ENCODE measurements around the gene PLA2G4B. TPM values are rescaled to one million over a fixed set of nuclear protein-coding genes. Genes with fewer than 3 reads are reported as not detected.

Gene PLA2G4B
- total RNA-seq, 1 experiment from 2014 or later: 11.0 TPM

- DNase-seq (ENCODE audit: low spot score) (peak; percentile 62), ATAC-seq (peak; percentile 74)
- ChIA-PET POLR2A (no interaction called here), CTCF (interaction anchor here (1.1 to 2.5 kb wide), 6 partner anchors 12 to 305 kb away, joined by 3 to 27 read pairs (median 5); partner anchors contain the start of genes JMJD7 and MAPKBP1)
- Mint-ChIP-seq H3K4me3 (no peak overlapping the region), H3K36me3 (no peaks in the 10 kb centered on the region), H3K4me1 (peaks cover 5% of the 10 kb centered on the region), H3K9me3 (no peaks in the 10 kb centered on the region), H3K27ac (no peak overlapping the region; the same call in 1 of the 2 replicates), H3K27me3 (ENCODE audit: low read depth) (no peaks in the 10 kb centered on the region)
- TF ChIP-seq RORB (CRISPR knock-in tag; IDR thresholded peaks at IDR 0.05): no peak
- no peak for TF ChIP-seq ZBTB43 (CRISPR knock-in tag; IDR thresholded peaks at IDR 0.05)
- no peak for TF ChIP-seq AFF4 (CRISPR knock-in tag; IDR thresholded peaks at IDR 0.05; ENCODE audit: borderline replicate concordance)
- TF ChIP-seq, protein P1, sequence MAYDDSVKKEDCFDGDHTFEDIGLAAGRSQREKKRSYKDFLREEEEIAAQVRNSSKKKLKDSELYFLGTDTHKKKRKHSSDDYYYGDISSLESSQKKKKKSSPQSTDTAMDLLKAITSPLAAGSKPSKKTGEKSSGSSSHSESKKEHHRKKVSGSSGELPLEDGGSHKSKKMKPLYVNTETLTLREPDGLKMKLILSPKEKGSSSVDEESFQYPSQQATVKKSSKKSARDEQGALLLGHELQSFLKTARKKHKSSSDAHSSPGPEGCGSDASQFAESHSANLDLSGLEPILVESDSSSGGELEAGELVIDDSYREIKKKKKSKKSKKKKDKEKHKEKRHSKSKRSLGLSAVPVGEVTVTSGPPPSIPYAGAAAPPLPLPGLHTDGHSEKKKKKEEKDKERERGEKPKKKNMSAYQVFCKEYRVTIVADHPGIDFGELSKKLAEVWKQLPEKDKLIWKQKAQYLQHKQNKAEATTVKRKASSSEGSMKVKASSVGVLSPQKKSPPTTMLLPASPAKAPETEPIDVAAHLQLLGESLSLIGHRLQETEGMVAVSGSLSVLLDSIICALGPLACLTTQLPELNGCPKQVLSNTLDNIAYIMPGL (CRISPR knock-in tag; IDR thresholded peaks at IDR 0.05): no peak
- TF ChIP-seq, protein P2, sequence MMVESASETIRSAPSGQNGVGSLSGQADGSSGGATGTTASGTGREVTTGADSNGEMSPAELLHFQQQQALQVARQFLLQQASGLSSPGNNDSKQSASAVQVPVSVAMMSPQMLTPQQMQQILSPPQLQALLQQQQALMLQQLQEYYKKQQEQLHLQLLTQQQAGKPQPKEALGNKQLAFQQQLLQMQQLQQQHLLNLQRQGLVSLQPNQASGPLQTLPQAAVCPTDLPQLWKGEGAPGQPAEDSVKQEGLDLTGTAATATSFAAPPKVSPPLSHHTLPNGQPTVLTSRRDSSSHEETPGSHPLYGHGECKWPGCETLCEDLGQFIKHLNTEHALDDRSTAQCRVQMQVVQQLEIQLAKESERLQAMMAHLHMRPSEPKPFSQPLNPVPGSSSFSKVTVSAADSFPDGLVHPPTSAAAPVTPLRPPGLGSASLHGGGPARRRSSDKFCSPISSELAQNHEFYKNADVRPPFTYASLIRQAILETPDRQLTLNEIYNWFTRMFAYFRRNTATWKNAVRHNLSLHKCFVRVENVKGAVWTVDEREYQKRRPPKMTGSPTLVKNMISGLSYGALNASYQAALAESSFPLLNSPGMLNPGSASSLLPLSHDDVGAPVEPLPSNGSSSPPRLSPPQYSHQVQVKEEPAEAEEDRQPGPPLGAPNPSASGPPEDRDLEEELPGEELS (CRISPR knock-in tag; IDR thresholded peaks at IDR 0.05): 0 out of 2 replicates have a peak, but pooled peaks have one; percentile 34
- TF ChIP-seq ZNF423 (CRISPR knock-in tag; IDR thresholded peaks at IDR 0.05): no peak
- no peak for TF ChIP-seq RELA (CRISPR knock-in tag; IDR thresholded peaks at IDR 0.05; ENCODE audit: borderline replicate concordance)
- TF ChIP-seq ETV6 (CRISPR knock-in tag; IDR thresholded peaks at IDR 0.05): peak; percentile 48; the same call in 1 of the 2 replicates
- 0 out of 2 replicates have a peak, but pooled peaks have one; percentile 23 for TF ChIP-seq TEAD1 (CRISPR knock-in tag; IDR thresholded peaks at IDR 0.05)
- TF ChIP-seq ELF4 (CRISPR knock-in tag; IDR thresholded peaks at IDR 0.05; ENCODE audit: low read depth): no peak
- TF ChIP-seq ZNF425 (CRISPR knock-in tag; conservative IDR thresholded peaks at IDR 0.05): no peak
- TF ChIP-seq ZNF396 (CRISPR knock-in tag; IDR thresholded peaks at IDR 0.05; ENCODE audit: borderline replicate concordance): no peak
- TF ChIP-seq PRDM15 (CRISPR knock-in tag; IDR thresholded peaks at IDR 0.05): peak; percentile 85
- TF ChIP-seq GRHL2 (CRISPR knock-in tag; IDR thresholded peaks at IDR 0.05; ENCODE audit: insufficient replicate concordance, severe bottlenecking): no peak
- TF ChIP-seq, protein P3, sequence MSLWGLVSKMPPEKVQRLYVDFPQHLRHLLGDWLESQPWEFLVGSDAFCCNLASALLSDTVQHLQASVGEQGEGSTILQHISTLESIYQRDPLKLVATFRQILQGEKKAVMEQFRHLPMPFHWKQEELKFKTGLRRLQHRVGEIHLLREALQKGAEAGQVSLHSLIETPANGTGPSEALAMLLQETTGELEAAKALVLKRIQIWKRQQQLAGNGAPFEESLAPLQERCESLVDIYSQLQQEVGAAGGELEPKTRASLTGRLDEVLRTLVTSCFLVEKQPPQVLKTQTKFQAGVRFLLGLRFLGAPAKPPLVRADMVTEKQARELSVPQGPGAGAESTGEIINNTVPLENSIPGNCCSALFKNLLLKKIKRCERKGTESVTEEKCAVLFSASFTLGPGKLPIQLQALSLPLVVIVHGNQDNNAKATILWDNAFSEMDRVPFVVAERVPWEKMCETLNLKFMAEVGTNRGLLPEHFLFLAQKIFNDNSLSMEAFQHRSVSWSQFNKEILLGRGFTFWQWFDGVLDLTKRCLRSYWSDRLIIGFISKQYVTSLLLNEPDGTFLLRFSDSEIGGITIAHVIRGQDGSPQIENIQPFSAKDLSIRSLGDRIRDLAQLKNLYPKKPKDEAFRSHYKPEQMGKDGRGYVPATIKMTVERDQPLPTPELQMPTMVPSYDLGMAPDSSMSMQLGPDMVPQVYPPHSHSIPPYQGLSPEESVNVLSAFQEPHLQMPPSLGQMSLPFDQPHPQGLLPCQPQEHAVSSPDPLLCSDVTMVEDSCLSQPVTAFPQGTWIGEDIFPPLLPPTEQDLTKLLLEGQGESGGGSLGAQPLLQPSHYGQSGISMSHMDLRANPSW (CRISPR knock-in tag; conservative IDR thresholded peaks at IDR 0.05; ENCODE audit: low read depth): no peak
- no peak for TF ChIP-seq ZNF232 (CRISPR knock-in tag; IDR thresholded peaks at IDR 0.05)
- TF ChIP-seq SOX15 (CRISPR knock-in tag; IDR thresholded peaks at IDR 0.05): no peak
- TF ChIP-seq MXD4 (CRISPR knock-in tag; IDR thresholded peaks at IDR 0.05; ENCODE audit: borderline replicate concordance): no peak
Measured at GRCh38 chr15:41862515-41863116, 24.0 kb downstream of the PLA2G4B start.
